Left renal pelvis (tissue), 4 donors: ENCODE measurements around the gene RUNDC1. TPM values are rescaled to one million over a fixed set of nuclear protein-coding genes. Genes with fewer than 3 reads are reported as not detected.

Experiments used
- DNase-seq, 4 donors: peaks; one replicate each; pipeline ENCODE4 v3.0.0-alpha.2; 2013; ENCODE audit warnings: low read depth in 4 of 4, low spot score in 3 of 4
- polyA plus RNA-seq, 4 donors: library from polyadenylated mRNA; unstranded; fragments of 120-200 nt; gene quantifications; one replicate each; pipeline ENCODE4 v1.2.1, GENCODE V29; 2013; ENCODE audit not compliant: insufficient read length in 4 of 4

The RUNDC1 gene
- polyA plus RNA-seq, 4 donors = 8.3 to 17.6 (median 15.9) TPM

DNA sequence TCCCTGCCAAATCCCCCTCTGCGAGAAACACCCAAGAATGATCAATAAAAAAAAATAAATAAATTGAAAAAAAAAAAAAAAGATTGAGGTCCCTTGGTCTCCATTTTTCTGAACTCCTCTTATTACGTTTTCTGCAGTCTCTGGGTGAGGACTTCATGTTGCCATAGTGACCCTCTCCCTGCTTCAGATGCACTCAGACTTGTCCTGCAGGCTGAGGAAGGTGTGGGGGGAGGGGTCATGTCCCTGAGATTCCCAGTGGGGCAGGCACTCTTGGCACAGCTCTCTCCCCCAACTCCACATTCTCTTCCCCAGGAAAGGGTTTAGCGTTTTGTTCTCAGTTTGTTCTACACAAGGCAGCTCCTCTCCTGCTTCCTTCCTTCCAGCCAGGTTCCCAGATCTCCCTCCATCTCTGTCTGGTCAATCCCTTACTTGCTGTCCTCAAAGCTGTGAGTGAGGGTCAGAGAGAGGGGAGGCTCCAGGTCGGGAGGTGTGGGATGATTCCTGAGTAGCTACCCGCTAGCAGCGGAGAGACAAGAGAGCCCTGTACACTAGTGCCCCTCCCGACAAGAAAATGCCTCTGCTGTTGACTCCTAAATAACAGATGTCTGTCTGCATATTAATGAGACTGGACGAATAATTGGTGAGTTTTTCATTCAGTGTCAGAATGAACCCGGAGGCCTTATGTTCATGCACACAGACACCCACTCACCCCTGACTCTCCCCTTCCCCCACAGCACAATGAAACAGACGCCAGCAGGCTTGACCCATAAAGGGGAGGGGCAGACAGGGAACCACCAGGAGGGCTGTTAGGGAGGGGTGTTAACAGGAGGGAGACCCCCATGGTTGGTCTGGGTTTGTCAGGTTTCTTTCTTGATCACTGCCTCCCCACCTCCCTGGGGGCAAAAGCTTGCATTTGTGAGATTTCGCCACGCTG is 53.9 kb downstream of the RUNDC1 start:
- no peak for DNase-seq

DNA sequence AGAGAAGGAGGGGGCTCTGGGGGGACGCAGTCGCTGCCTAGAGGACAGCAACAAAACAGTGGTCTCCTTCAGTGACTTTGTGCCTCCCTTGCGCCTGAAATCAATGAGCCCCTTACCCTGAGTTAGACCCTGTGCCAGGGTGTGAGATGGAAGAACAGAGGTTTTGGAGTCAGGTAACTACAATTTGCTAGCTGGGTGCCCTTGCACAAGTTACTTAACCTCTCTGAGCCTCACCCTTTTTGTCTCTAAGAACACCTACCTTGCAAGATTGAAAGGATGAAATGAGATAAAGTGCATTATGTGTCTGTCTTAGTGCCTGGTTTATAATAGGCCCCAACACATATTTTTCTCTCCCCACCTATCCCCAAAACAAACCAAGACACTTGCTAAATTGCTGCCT is 54.5 kb downstream of the RUNDC1 start:
- DNase-seq = no peak

DNA sequence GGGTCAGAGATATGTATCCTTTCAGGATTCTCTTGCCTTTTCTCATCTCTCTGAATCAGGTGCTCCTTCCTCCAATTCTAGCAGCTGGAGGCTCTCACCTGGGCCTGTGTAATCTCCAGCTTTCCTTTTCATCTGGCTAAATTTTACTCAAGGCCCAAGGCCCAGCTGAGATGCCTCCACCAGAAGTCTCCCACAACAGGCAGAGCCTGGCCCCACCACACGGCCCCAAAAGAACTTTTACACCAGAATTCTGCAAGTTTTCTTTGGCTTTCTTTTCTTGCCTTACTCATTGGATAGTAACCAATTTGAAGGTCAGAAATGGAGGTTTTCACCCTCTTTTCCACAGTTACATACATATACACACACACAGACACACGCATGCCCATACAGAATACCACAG is 59.3 kb downstream of the RUNDC1 start:
- DNase-seq = no peak

DNA sequence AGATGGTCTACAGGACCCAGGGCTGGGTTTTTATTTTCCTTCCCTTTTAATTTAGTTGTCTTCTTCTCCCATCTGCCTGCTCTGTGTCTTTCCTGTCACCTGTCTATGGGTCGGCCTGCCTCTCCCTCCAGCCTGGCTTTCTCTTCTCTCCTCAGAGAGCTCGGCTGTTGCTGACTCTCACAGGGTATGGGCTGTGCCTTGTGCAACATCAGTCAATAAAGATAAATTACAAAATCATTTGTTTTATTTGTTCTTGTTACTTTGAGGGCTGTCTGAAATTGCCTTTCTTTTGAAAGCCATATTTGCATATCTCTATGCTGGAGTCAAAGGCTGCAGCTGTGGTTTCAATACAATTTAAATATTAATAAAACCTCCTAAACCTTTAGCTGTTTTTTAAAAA is 60.3 kb downstream of the RUNDC1 start:
- no peak for DNase-seq

DNA sequence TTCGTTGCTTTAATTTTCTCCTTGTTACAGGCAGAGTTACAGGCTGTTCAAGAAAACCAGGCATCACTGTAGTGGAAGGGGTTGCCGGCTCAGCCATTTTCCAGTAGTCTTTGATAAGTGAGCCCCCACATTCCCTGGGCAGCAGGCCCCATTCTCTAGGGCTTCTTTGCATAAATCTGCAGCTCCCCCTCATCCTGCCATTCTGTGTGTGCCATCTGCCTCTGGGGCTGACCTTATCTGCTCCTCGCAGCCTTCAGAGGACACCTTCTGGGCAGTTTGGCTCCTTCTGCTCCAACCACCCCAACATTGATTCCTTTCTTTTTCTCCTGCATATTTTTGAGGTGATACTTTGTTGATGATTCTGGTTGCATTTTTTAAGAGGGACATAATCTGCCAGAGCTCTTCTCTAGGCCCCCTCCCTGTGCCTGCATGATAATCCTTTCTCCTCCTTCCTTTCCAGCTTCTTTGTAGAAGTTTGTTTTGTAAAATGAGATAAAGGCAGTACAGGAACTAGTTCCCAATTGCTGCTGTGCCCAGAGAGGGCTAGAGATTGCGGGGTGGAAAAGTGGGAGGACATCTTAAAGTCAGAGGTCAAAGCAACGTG is 61.8 kb downstream of the RUNDC1 start:
- DNase-seq = no peak

Other genes starting within 250 kb of the RUNDC1 start
- 10 to 100 TPM; 30.8 to 64.0 (median 45.3) TPM for gene EZH1, start 235.5 kb upstream of the RUNDC1 start, polyA plus RNA-seq
- gene RAMP2, start 219.3 kb upstream of the RUNDC1 start, polyA plus RNA-seq = 100 to 1,000 TPM in 2 of 4 donors, 10 to 100 TPM in 2; 92.1 to 140 (median 100) TPM
- 10 to 100 TPM; 56.7 to 93.6 (median 83.4) TPM for gene VPS25, start 207.1 kb upstream of the RUNDC1 start, polyA plus RNA-seq
- 10 to 100 TPM in 3 of 4 donors, 1 to 10 TPM in 1; 3.5 to 14.8 (median 12.5) TPM for gene WNK4, start 200.0 kb upstream of the RUNDC1 start, polyA plus RNA-seq
- gene COA3, start 181.9 kb upstream of the RUNDC1 start, polyA plus RNA-seq = 100 to 1,000 TPM in 3 of 4 donors, 10 to 100 TPM in 1; 59.1 to 167 (median 159) TPM
- gene CNTD1, start 181.7 kb upstream of the RUNDC1 start, polyA plus RNA-seq = 1 to 10 TPM; 1.4 to 3.6 (median 2.3) TPM
- gene BECN1, start 156.3 kb upstream of the RUNDC1 start, polyA plus RNA-seq = 10 to 100 TPM; 51.1 to 84.0 (median 68.3) TPM
- gene PSME3, start 147.2 kb upstream of the RUNDC1 start, polyA plus RNA-seq = 100 to 1,000 TPM in 2 of 4 donors, 10 to 100 TPM in 2; 72.1 to 114 (median 103) TPM
- 1 to 10 TPM in 3 of 4 donors, under 1 TPM in 1; 0.79 to 1.9 (median 1.5) TPM for gene AOC2, start 136.0 kb upstream of the RUNDC1 start, polyA plus RNA-seq
- gene AOC3, start 129.4 kb upstream of the RUNDC1 start, polyA plus RNA-seq = 10 to 100 TPM in 1 of 4 donors, 1 to 10 TPM in 3; 4.4 to 13.8 (median 6.6) TPM
- 1 to 10 TPM in 3 of 4 donors, under 1 TPM in 1; 0.52 to 6.1 (median 4.0) TPM for gene G6PC1, start 79.8 kb upstream of the RUNDC1 start, polyA plus RNA-seq
- 10 to 100 TPM; 47.7 to 85.9 (median 54.9) TPM for gene AARSD1, start 16.1 kb upstream of the RUNDC1 start, polyA plus RNA-seq
- gene PTGES3L, start 485 bp upstream of the RUNDC1 start, polyA plus RNA-seq = 1 to 10 TPM in 3 of 4 donors, under 1 TPM in 1; 1.00 to 3.0 (median 1.9) TPM
- gene RPL27, start 17.9 kb downstream of the RUNDC1 start, polyA plus RNA-seq = 1,000 to 10,000 TPM; 1,424 to 1,561 (median 1,476) TPM
- gene IFI35, start 26.2 kb downstream of the RUNDC1 start, polyA plus RNA-seq = 10 to 100 TPM in 3 of 4 donors, 1 to 10 TPM in 1; 9.1 to 12.9 (median 11.1) TPM
- 100 to 1,000 TPM; 107 to 136 (median 121) TPM for gene VAT1, start 41.8 kb downstream of the RUNDC1 start, polyA plus RNA-seq
- 1 to 10 TPM; 2.2 to 3.7 (median 3.2) TPM for gene RND2, start 44.7 kb downstream of the RUNDC1 start, polyA plus RNA-seq
- 10 to 100 TPM; 11.0 to 17.2 (median 15.4) TPM for gene BRCA1, start 144.8 kb downstream of the RUNDC1 start, polyA plus RNA-seq
- 100 to 1,000 TPM; 111 to 160 (median 120) TPM for gene NBR1, start 190.6 kb downstream of the RUNDC1 start, polyA plus RNA-seq
- gene TMEM106A, start 231.3 kb downstream of the RUNDC1 start, polyA plus RNA-seq = 10 to 100 TPM in 2 of 4 donors, 1 to 10 TPM in 2; 8.9 to 20.4 (median 13.9) TPM
- gene CCDC200, start 248.1 kb downstream of the RUNDC1 start, polyA plus RNA-seq = 10 to 100 TPM in 2 of 4 donors, 1 to 10 TPM in 2; 4.9 to 22.7 (median 11.0) TPM